GM12874 (cell line): ENCODE measurements around the gene STARD3.

Experiments
- CTCF ChIP-seq: IDR thresholded peaks from 2 replicates; pipeline ENCODE4 v1.5.1; 2011; ENCODE audit warnings: low read depth, mild to moderate bottlenecking, control low read depth, low read length, moderate library complexity; ENCODE audit not compliant: insufficient read depth

The STARD3 gene

DNA sequence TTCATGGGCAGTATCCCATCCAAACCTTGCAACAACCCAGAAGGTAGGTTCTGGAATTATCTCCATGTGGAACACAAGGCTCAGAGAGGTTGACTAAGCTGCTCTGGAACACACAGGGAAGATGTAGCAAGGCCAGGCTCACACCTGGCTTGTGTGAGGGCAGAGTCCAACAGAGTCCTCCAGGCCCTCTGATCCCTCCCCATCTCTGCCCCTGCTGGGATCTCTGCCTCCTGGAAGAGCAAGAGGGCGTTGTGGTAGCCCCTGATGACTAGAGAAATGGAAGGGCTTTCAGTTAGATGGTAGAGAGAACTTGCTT lies 17.2 kb upstream of the STARD3 start:
- TF ChIP-seq CTCF = no peak

DNA sequence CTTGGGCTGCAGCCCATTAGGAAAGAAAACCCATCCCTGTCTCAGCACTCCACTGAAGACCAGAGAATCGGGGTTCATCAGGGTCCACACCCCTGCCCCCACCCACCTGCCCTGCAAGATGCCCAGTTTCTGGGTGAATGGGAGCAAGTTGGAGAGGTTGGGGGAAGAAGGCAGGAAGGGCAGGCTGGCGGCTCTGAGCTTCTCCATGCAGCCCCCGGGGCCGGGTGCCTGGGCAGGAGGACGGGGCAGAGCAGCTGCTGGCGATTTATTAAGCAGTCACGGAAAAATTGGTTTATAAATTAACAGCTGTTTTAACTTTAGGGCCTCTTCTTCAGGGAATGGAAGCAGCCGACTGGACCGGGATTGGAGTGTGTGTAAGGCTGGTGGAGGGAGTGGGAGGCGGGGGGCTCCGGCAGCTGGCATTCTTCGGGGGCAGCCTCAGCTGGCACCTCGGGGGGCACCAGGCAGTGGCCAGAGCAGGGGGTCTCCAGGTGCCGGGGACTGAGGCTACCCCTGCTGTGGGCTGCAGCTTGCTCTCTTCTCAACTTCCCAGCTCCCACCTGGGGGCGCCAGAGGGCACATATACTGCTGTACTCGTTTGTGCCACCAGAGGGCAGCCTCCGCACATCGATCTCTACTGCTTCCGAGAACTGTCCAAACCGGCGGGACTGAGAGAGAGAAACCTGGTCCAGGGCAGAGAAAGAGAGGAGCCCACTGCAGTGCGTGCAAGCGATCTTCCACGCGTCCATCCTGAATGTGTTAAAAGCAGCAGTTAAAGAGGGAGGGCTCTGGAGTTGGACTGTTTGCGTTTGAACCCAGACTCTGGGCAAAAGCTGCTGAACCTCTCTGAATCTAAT lies 15.2 kb upstream of the STARD3 start:
- peak; percentile 100 for TF ChIP-seq CTCF

- TF ChIP-seq CTCF = no peak
Measured at GRCh38 chr17:39622380-39623006, 14.5 kb upstream of the STARD3 start.

GRCh38 chr17:39623356-39623950 lies 13.5 kb upstream of the STARD3 start:
- TF ChIP-seq CTCF = peak; percentile 95

- no peak for TF ChIP-seq CTCF
Measured at GRCh38 chr17:39624313-39624712, 12.6 kb upstream of the STARD3 start.

DNA sequence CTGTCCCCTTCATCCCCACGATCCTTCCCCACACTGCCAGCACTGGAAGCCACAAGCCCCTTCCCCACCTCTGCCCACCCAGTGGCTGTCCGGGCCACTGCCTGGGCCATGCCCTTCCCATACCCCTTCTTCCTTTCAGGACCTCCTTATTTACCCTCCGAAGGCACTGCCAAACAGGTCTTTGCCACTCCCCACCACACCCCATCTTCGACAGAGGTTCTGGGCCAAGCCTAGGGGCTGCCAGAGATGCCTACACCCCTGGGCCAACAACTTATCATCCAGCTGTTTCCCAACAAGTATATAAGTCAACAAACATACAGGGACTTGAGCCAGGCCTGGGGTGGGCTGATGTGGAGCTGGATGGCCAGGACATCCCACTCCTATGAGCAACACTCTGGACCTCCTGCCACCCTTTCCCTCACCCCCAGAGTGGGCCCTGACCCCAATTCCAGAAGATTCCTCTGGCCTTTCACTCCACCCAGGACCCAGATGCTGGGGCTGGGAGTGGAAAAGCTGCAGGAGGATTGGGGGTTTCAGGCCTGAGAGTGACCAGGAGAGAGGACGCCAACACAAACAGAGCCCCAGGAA lies 11.7 kb upstream of the STARD3 start:
- TF ChIP-seq CTCF = no peak
